Fibroblast of lung (primary cell): ENCODE data around the gene SLC22A23. TPM values are rescaled to one million over a fixed set of nuclear protein-coding genes. Genes with fewer than 3 reads are reported as not detected.

ENCODE experiments used
- DNase-seq, 2 donors: peaks; one replicate each; pipeline versions ENCODE4 v3.0.0 to v3.0.0-alpha.2; 2010; ENCODE audit warnings: low read depth in 2 of 2
- H2AFZ ChIP-seq: 2 replicates; pipeline ENCODE4 v1.5.1; 2012; ENCODE audit warnings: low read length, control low read depth, inconsistent platforms
- H3K27ac ChIP-seq: 2 replicates; pipeline ENCODE4 v1.5.1; 2011; ENCODE audit warnings: low read length, control low read depth; ENCODE audit not compliant: insufficient read depth
- H3K27me3 ChIP-seq: 2 replicates; pipeline ENCODE4 v1.5.1; 2011; ENCODE audit warnings: mild to moderate bottlenecking, low read length; ENCODE audit not compliant: control insufficient read depth, insufficient read depth
- H3K36me3 ChIP-seq: 2 replicates; pipeline ENCODE4 v1.5.1; 2011; ENCODE audit warnings: low read length; ENCODE audit not compliant: control insufficient read depth, insufficient read depth
- H3K4me1 ChIP-seq: 2 replicates; pipeline ENCODE4 v1.5.1; 2011; ENCODE audit warnings: low read length; ENCODE audit not compliant: control insufficient read depth, insufficient read depth; ENCODE audit errors: extremely low read depth
- H3K4me2 ChIP-seq: 2 replicates; pipeline ENCODE4 v1.5.1; 2011; ENCODE audit warnings: low read length, control low read depth; ENCODE audit not compliant: insufficient read depth; ENCODE audit errors: extremely low read depth
- H3K4me3 ChIP-seq, 4 experiments: fragments of 200-600 bp in 1 of 4; sonication (generic) in 1 of 4; replicated peaks in 1 of 4; 2 replicates each; pipeline ENCODE4 v1.5.1; 2011 to 2016; ENCODE audit warnings: low read length in 4 of 4, low read depth in 3 of 4, mild to moderate bottlenecking in 3 of 4, control low read depth in 2 of 4, inconsistent platforms in 1 of 4, mixed read lengths in 1 of 4; ENCODE audit not compliant: insufficient read depth in 1 of 4; ENCODE audit errors: control extremely low read depth in 1 of 4
- H3K79me2 ChIP-seq: 2 replicates; pipeline ENCODE4 v1.5.1; 2012; ENCODE audit warnings: mild to moderate bottlenecking, low read length, inconsistent platforms; ENCODE audit not compliant: control insufficient read depth, insufficient read depth
- H3K9ac ChIP-seq: 2 replicates; pipeline ENCODE4 v1.5.1; 2011; ENCODE audit warnings: mild to moderate bottlenecking, low read length, control low read depth; ENCODE audit not compliant: insufficient read depth
- H3K9me3 ChIP-seq: 2 replicates; pipeline ENCODE4 v1.5.1; 2012; ENCODE audit warnings: low read depth, low read length; ENCODE audit not compliant: control insufficient read depth, insufficient read depth
- H4K20me1 ChIP-seq: 2 replicates; pipeline ENCODE4 v1.5.1; 2011; ENCODE audit warnings: low read length; ENCODE audit not compliant: control insufficient read depth, insufficient read depth; ENCODE audit errors: extremely low read depth
- EZH2 ChIP-seq: IDR thresholded peaks from 2 replicates; pipeline ENCODE4 v1.5.1; 2012; ENCODE audit warnings: low read length, control low read depth, mild to moderate bottlenecking; ENCODE audit errors: missing control alignments
- polyA plus RNA-seq, 2 donors: library from polyadenylated mRNA; depleted of rRNA in 1 of 2; stranded (reverse) in 1 of 2; unstranded in 1 of 2; fragments of >200 nt; gene quantifications; 2 replicates each; pipeline ENCODE4 v1.2.1, GENCODE V29; 2011 to 2012; ENCODE audit warnings: missing spikeins in 1 of 2
- total RNA-seq: library from RNA; depleted of rRNA; stranded (reverse); fragments of >200 nt; gene quantifications from 2 replicates; pipeline ENCODE4 v1.2.1, GENCODE V29; 2014
- TF ChIP-seq, protein P1 (sequence below), 2 donors: IDR thresholded peaks in 1 of 2; conservative IDR thresholded peaks in 1 of 2; 1 replicate in 1 of 2; 2 replicates in 1 of 2; pipeline ENCODE4 v1.5.1; 2011 to 2012; ENCODE audit warnings: low read length in 2 of 2, control low read depth in 1 of 2, inconsistent platforms in 1 of 2, low read depth in 1 of 2, mild to moderate bottlenecking in 1 of 2

Gene SLC22A23
- total and polyA plus RNA-seq, 2 donors (not counting 1 experiment from before 2014, with no cell fraction given), result 0.37 to 3.0 TPM

DNA sequence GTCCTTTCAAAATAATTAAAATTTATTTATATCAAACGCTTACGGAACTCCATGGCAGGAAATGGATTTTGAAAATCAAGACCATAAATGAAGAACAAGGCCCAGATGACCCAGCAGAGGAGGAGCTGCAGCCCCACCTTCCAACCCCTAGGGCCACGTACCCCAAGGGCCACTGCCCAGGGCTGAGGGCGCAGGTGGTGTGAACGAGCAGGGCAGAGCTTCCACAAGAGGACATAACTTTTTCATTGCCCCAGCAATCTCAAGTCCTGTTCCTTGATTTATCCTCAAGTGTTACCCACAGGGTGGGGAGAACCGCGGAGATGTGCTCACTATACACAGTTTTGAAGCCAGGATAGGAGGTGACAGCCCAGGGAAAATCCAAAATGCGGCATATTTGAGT is 155.3 kb downstream of the SLC22A23 start:
- Histone ChIP-seq H2AFZ (no peak overlapping the region), H3K9ac (no peak overlapping the region), H3K79me2 (no peaks in the 10 kb centered on the region), H4K20me1 (no peaks in the 10 kb centered on the region), H3K36me3 (no peaks in the 10 kb centered on the region), H3K4me3 (no peak overlapping the region), H3K4me2 (no peak overlapping the region), H3K9me3 (no peaks in the 10 kb centered on the region), H3K4me1 (no peaks in the 10 kb centered on the region), H3K27ac (no peak overlapping the region), H3K27me3 (peaks cover 3% of the 10 kb centered on the region)
- no peak for DNase-seq
- no peak for TF ChIP-seq EZH2
- TF ChIP-seq, protein P1, sequence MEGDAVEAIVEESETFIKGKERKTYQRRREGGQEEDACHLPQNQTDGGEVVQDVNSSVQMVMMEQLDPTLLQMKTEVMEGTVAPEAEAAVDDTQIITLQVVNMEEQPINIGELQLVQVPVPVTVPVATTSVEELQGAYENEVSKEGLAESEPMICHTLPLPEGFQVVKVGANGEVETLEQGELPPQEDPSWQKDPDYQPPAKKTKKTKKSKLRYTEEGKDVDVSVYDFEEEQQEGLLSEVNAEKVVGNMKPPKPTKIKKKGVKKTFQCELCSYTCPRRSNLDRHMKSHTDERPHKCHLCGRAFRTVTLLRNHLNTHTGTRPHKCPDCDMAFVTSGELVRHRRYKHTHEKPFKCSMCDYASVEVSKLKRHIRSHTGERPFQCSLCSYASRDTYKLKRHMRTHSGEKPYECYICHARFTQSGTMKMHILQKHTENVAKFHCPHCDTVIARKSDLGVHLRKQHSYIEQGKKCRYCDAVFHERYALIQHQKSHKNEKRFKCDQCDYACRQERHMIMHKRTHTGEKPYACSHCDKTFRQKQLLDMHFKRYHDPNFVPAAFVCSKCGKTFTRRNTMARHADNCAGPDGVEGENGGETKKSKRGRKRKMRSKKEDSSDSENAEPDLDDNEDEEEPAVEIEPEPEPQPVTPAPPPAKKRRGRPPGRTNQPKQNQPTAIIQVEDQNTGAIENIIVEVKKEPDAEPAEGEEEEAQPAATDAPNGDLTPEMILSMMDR (conservative IDR thresholded peaks at IDR 0.05 in 1 of 2, IDR thresholded peaks at IDR 0.05 in 1 of 2; ENCODE audit: low read depth in 1 of 2, low read length in 2 of 2), result no peak

DNA sequence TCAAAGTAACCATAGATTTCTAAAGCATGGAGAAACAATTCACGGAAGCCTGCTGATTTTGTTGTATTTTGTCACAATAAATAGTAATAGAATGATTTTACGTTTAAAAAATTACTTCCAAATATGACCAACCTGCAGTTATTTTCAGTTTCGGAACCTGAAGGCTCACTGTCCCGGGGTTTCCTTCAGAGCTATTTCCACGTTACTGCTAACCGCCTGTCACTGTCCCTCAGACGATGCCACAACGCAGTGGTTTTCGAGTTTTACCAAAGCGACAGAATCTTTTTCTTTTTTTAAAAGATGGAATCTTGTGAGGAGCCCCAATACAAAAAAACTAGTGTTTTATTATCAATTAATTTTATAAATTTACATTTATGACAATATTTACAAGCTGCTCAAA is 157.6 kb downstream of the SLC22A23 start:
- no peak for TF ChIP-seq EZH2
- TF ChIP-seq, protein P1 (conservative IDR thresholded peaks at IDR 0.05 in 1 of 2, IDR thresholded peaks at IDR 0.05 in 1 of 2; ENCODE audit: low read depth in 1 of 2, low read length in 2 of 2), result no peak

DNA sequence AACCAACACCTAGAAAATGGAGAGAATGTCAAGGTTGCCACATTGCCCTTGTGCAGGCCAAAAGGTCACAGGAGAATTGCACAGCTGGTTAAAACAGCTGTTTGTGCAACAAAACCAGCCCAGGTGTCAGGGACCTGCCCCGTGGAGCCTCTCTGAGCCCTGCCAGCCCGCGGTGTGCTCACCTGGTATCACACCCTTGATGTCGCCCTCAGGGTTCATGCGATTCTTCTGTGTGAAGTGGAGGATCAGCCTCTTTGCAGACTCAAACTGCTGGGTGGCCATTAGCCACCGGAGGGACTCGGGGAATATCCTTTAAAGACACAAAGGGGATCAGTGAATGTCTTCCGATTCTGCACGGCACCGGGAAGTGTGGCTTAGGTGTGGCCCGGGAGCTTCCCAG is 158.9 kb downstream of the SLC22A23 start:
- Histone ChIP-seq H3K4me2 (no peak overlapping the region), H2AFZ (no peak overlapping the region), H3K9me3 (no peaks in the 10 kb centered on the region), H3K27ac (no peak overlapping the region), H3K4me3 (no peak overlapping the region), H4K20me1 (no peaks in the 10 kb centered on the region), H3K79me2 (no peaks in the 10 kb centered on the region), H3K27me3 (peaks cover 6% of the 10 kb centered on the region), H3K4me1 (no peaks in the 10 kb centered on the region), H3K36me3 (no peaks in the 10 kb centered on the region), H3K9ac (no peak overlapping the region)
- no peak for TF ChIP-seq EZH2
- TF ChIP-seq, protein P1 (conservative IDR thresholded peaks at IDR 0.05 in 1 of 2, IDR thresholded peaks at IDR 0.05 in 1 of 2; ENCODE audit: low read depth in 1 of 2, low read length in 2 of 2), result no peak
- DNase-seq, result no peak

More for the DNA sequence above, 157.6 kb downstream of the SLC22A23 start:
- Histone ChIP-seq H3K79me2 (no peaks in the 10 kb centered on the region), H3K27me3 (peaks cover 6% of the 10 kb centered on the region), H3K4me3 (no peak overlapping the region), H3K4me2 (no peak overlapping the region), H3K9me3 (no peaks in the 10 kb centered on the region), H4K20me1 (no peaks in the 10 kb centered on the region), H2AFZ (no peak overlapping the region), H3K36me3 (no peaks in the 10 kb centered on the region), H3K27ac (no peak overlapping the region), H3K9ac (no peak overlapping the region), H3K4me1 (no peaks in the 10 kb centered on the region)
- no peak for DNase-seq
